ENCODE measurements around the gene TUBB2A.
"Not testable (repeated sequence)": the region's sequence is repeated elsewhere in the genome, so short reads cannot be mapped to it uniquely, and the experiment has no call there.

DNA sequence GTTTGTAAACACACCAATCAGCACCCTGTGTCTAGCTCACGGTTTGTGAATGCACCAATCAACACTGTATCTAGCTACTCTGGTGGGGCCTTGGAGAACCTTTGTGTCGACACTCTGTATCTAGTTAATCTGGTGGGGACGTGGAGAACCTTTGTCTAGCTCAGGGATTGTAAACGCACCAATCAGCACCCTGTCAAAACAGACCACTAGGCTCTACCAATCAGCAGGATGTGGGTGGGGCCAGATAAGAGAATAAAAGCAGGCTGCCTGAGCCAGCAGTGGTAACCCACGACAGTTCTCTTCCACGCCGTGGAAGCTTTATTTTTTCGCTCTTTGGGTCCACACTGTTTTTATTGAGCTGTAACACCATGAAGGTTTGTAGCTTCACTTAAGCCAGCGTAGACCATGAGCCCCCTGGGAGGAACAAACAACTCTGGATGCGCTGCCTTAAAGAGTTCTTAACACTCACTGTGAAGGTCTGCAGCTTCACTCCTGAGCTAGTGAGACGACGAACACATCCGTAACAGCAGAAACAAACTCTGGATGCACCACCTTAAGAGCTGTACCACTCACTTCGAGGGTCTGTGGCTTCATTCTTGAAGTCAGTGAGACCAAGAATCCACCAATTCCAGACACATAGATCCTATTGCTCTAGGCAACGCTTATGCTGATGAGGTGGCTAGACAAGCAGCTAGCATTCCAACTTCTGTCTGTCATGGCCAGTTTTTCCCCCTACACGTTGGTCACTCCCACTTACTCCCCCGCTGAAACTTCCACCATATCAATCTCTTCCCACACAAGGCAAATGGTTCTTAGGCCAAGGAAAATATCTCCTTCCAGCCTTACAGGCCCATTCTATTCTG lies 14.2 kb upstream of the TUBB2A start:
- not testable (repeated sequence) for TF ChIP-seq NRF1 (IDR thresholded peaks at IDR 0.05; ENCODE audit: low read depth, low read length); KDM1A (IDR thresholded peaks at IDR 0.05; ENCODE audit: borderline replicate concordance, low read length); RXRA (IDR thresholded peaks at IDR 0.05; ENCODE audit: insufficient read depth, low read depth, low read length); CTCF (IDR thresholded peaks at IDR 0.05; ENCODE audit: control extremely low read depth in 1 of 3, insufficient read depth in 1 of 3, low read depth in 1 of 3, low read length in 3 of 3); POLR2AphosphoS5 (IDR thresholded peaks at IDR 0.05; ENCODE audit: low read depth, low read length); CEBPB (IDR thresholded peaks at IDR 0.05; ENCODE audit: low read depth, low read length); YY1 (IDR thresholded peaks at IDR 0.05; ENCODE audit: low read depth, low read length); EGR1 (IDR thresholded peaks at IDR 0.05; ENCODE audit: borderline replicate concordance, low read depth, low read length); EP300 (IDR thresholded peaks at IDR 0.05; ENCODE audit: borderline replicate concordance in 1 of 2, low read depth in 2 of 2, low read length in 2 of 2); CHD1 (IDR thresholded peaks at IDR 0.05; ENCODE audit: low read depth, low read length); POLR2A (IDR thresholded peaks at IDR 0.05; ENCODE audit: control extremely low read depth in 1 of 2, low read depth in 2 of 2, low read length in 2 of 2); JUND (IDR thresholded peaks at IDR 0.05; ENCODE audit: low read length); TEAD4 (IDR thresholded peaks at IDR 0.05; ENCODE audit: low read depth, low read length); HDAC6 (IDR thresholded peaks at IDR 0.05; ENCODE audit: low read depth, low read length)
